ENCODE data around the gene SMARCD1.

DNA sequence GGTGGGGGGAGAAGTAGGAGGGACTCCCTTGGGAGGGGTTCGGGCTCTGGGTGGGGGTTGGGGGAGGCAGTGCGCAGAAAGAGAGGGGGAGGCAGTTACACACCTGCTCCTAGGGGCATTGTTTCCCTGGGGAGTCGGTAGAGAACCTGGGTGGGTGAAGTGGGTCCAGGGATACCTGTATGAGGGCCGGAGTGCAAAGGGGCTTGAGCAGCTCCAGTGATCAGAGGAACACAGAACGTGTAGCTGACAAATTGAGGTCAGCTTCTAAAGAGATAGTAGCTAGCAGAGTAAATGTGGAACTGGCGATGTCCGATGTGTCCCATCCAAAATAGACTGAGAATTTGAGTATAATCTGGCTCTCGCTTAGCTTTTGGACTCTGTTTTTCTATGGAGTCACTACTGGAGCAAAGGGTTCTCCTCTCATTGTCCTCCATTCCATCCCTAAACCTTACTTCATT, 502 bp downstream of the SMARCD1 start:
- TF ChIP-seq, protein P1, sequence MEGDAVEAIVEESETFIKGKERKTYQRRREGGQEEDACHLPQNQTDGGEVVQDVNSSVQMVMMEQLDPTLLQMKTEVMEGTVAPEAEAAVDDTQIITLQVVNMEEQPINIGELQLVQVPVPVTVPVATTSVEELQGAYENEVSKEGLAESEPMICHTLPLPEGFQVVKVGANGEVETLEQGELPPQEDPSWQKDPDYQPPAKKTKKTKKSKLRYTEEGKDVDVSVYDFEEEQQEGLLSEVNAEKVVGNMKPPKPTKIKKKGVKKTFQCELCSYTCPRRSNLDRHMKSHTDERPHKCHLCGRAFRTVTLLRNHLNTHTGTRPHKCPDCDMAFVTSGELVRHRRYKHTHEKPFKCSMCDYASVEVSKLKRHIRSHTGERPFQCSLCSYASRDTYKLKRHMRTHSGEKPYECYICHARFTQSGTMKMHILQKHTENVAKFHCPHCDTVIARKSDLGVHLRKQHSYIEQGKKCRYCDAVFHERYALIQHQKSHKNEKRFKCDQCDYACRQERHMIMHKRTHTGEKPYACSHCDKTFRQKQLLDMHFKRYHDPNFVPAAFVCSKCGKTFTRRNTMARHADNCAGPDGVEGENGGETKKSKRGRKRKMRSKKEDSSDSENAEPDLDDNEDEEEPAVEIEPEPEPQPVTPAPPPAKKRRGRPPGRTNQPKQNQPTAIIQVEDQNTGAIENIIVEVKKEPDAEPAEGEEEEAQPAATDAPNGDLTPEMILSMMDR (conservative IDR thresholded peaks at IDR 0.05), result no peak
- TF ChIP-seq ZFX (IDR thresholded peaks at IDR 0.05), result 0 out of 2 replicates have a peak, but pooled peaks have one; percentile 0

Measured in C4-2B (cell line).